HL-60/S4 (cell line): ENCODE data around the gene DUSP6.

ENCODE experiments used
- in situ Hi-C: fragments of 300-500 bp; cut with MboI; formaldehyde crosslinking; loops from 2 replicates; pipeline ENCODE4 v1.14.3; 2022; ENCODE audit warnings: low sequenced_read_pairs

DUSP6 gene

DNA sequence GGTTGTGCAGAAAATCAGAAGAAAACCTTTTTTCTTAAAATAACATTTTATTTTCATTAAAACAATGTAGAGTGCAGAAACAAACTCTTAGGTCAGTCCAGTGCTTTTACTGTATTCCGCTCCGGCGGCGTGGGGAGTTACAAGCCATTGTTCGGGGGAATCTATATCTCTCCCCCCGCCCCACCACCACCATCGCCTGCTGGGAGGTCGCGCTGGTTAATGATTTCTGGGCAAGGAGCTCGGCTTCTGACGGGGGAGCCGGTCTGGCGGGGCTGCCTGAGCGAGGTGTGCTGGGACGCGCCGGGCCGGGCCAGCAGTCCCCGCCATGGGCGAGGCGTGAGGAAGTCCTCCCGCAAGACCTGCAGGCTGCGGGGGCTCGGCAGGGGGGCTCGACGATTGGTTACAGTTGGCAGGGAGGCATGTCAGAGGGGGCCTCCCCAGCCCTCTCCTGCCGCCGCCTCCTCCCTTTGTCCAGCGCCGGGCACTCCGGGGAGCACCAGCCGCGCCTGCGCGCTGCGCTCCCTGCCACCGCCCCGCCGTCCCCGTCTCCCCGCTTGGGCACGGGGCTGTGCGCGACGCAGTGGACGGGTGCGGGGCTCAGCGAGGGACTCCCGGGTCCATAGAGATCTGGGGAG is 1.0 kb upstream of the DUSP6 start:
- in situ Hi-C loops, result loop anchor here (10.0 kb wide), 1 partner anchor 299 kb away; no protein-coding TSS in a partner anchor

- in situ Hi-C loops, result loop anchor here (10.0 kb wide), 1 partner anchor 297 kb away; no protein-coding TSS in a partner anchor
Observed at GRCh38 chr12:89352242-89352491, 134 bp downstream of the DUSP6 start.

DNA sequence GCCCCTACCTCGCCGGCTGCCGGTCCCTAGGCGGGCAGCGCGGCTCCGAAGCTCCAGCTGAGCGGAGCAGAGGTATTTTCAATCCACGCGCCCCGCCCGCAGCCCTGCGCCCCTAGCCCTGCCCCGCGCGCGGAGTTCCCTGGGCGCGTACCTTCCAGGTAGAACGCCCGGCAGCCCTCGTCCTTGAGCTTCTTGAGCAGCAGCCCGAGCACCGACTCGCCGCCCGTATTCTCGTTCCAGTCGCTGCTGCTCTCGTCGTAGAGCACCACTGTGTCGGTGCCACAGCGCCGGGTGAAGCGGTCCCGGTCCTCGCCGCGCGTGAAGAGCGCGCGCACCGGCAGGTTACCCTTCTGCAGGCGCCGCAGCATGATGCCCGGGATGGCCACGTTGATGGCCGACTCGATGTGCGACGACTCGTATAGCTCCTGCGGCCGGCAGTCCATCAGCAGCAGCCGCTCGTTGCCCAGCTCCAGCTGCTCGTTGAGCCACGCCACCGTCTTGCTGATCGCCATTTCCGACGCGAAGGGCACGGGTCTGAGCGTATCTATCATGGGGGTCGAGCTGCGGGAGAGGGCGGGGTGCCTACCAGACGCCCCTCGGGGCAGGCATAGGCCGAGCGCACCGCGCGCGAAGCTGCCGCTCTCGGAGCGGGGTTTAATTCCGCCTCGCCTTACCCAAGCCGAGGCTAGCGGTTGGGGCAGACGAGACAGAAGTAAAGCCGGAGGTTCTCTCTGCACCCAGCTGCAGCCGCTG is 636 bp downstream of the DUSP6 start:
- in situ Hi-C loops, result loop anchor here (10.0 kb wide), 1 partner anchor 297 kb away; no protein-coding TSS in a partner anchor

- in situ Hi-C loops, result loop anchor here (10.0 kb wide), 1 partner anchor 296 kb away; no protein-coding TSS in a partner anchor
Observed at GRCh38 chr12:89350630-89351488, 1.4 kb downstream of the DUSP6 start.

DNA sequence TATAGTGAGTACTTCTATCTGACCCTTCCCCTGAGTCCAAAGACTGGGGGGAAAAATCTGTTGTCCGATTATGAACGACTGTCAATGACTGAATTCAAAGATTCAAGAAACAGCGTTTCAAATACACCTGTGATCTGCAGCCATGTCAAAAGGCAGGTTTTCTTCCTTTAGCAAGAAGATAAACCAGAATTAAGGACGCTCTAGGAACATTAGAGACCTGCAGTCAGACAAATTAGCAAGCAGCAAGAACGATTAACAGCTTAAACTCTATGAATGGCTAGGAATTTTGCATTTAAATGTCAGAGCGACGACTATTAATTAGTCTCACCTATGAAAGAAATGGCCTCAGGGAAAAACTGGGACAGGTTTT is 2.1 kb downstream of the DUSP6 start:
- in situ Hi-C loops, result loop anchor here (10.0 kb wide), 1 partner anchor 295 kb away; no protein-coding TSS in a partner anchor

- in situ Hi-C loops, result loop anchor here (10.0 to 25.0 kb wide), 2 partner anchors 188 to 295 kb away; no protein-coding TSS in a partner anchor
Observed at GRCh38 chr12:89349814-89350213, 2.5 kb downstream of the DUSP6 start.

DNA sequence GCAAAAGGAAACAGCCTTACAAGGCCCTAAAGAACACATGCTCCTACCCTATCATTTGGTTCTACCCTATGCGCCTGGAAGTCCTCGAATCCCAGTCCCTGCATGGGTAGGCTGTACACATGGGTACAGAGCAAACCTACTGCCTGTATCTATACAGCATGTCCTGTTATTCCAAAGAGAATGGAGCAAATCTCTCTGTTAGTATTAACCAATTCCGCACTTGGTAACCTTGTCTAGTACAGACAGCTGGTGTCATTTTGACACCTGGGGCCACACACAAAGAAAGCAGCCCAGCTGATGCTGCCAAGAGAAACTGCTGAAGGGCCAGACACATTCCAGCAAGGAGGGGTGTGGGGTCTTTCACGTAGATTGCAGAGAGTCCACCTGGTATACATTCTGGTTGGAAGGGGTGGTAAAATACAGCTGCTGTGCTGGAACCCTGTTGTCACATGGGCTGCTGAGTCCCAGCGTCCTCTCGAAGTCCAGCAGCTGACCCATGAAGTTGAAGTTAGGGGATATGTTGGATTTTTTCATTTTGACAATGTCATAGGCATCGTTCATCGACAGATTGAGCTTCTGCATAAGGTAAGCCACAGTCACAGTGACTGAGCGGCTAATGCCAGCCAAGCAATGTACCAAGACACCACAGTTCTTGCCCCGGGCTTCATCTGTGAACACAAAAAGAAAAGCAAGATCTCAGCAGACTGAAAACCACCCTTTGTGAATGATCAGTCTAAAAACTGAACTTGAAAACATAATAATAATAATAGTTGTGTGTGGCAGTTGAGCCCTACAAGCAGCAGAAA is 3.2 kb downstream of the DUSP6 start:
- in situ Hi-C loops, result loop anchor here (25.0 kb wide), 1 partner anchor 187 kb away; no protein-coding TSS in a partner anchor

DNA sequence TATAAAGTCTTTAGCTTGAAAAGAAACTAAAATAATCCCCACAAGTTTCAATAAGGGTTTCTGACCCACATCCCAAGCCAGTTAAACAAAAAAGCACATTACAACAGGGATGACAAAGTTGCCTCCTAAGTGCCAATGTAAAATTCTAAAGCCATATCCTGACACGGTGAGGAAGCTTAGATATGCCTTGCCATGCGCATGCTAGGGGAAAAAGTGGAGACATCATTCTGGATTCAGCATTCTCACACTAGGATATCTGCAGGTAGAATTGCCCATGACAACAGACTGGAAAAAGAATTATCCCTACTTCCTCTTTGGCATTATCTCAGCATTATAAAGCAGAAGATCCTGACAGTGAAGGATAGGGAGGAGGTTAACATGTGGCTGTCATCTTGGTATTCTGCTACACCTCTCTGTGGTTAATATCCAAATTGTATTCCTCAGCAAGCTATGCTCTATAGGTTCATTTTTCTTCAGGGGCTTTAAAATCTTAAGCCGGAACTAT is 4.9 kb downstream of the DUSP6 start:
- in situ Hi-C loops, result loop anchor here (25.0 kb wide), 1 partner anchor 185 kb away; no protein-coding TSS in a partner anchor

DNA sequence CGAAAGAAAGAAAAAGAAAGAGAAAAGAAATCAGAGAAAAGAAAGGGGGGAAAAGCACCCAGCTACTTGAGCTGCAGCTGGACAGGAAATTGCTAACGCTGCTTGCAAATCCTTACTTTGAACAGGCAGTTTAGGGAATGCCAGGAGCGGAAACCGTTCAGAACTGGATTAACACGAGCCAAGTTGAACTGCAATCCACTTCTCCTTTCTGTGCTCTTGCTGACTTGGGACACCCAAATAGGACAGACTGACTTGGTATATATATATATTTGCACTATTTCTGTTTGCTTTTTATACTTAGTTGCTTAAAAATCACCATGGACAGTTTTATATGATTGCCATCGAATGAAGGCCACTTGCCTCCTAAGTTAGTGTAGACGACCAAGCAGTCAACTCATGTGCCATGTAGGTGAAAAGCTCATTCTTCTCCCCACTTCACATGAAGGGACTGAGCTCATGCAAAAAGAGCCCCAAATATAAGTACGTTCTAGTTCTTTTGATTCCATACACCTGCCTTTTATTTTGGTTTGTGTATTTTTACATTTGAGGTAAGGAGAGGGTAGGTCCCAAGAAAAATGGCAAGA is 5.5 kb downstream of the DUSP6 start:
- in situ Hi-C loops, result loop anchor here (25.0 kb wide), 1 partner anchor 185 kb away; no protein-coding TSS in a partner anchor

- in situ Hi-C loops, result loop anchor here (25.0 kb wide), 1 partner anchor 184 kb away; no protein-coding TSS in a partner anchor
Observed at GRCh38 chr12:89345830-89346740, 6.2 kb downstream of the DUSP6 start.

DNA sequence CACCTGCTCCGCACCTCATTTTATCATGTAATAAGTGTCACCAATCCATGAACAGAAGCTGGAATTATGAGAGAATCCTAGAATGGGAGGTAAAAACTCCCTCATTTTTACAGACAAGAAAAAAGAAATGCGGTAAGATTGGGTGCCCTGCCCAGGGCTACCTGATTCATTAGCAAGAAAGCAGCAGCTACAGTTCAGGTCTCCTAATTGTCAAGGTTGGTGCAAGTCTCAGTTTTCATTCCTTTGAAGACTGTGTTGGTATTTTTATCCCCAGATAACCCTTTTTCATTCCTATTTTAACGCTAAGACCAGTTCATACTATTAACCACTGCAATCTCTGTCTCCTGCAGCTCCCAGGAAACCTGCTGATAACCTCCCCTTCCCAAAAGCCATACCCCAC is 6.9 kb downstream of the DUSP6 start:
- in situ Hi-C loops, result loop anchor here (25.0 kb wide), 1 partner anchor 183 kb away; no protein-coding TSS in a partner anchor

DNA sequence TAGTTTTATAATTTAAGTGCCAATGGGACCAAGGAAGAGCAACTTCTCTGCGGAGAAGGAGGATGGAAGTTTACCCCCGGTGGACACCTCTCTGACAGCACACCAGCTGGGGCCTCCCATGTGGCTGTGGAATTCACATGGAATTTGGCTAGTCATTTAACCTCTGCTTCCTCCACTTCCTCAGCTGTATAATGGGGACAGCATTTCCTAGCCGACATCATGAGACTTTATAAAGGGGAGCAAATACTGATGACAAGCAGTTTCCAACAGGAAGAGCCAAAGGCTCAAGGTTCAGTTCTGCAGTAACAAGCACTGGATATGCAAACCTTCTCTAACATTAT is 7.5 kb downstream of the DUSP6 start:
- in situ Hi-C loops, result loop anchor here (25.0 kb wide), 1 partner anchor 183 kb away; no protein-coding TSS in a partner anchor

DNA sequence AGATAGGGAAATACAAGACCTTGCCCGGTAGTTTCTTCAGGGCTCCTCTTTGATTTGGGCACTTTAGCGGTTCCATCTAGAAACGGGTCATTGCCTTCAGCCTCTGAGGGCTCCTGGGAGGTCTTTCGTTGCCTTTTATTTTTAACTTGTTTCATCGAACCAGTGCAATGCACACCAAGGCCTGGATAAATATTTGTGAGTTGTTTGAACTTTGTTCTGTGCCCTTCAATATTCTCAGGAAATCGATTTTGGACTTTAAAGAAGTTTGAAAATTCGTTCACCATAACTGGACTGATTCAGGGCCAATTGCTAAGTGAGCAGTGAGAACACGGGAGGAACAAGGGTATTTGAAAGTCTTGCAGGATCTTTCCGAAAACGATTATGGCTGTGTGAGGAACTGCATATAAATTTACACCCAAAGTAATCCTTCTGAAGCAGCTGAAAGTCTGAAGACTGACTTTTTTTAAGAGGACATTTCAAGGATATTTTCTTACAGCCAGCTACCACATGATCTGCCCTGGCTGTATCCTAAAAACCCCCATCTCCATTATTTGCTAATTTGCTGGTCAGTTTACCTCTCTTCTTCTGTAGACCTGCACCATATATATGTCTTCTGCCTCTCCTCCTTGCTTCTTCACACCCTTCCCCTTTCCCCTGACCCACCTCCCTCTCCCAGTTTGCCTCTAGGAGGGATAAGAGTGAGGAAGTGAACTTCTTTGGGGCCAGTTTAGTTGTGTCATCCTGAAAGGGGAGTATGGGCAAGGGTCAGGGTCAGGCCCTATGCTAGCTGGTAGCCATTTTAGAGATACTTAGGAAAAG is 8.0 kb downstream of the DUSP6 start:
- in situ Hi-C loops, result loop anchor here (25.0 kb wide), 1 partner anchor 182 kb away; no protein-coding TSS in a partner anchor

DNA sequence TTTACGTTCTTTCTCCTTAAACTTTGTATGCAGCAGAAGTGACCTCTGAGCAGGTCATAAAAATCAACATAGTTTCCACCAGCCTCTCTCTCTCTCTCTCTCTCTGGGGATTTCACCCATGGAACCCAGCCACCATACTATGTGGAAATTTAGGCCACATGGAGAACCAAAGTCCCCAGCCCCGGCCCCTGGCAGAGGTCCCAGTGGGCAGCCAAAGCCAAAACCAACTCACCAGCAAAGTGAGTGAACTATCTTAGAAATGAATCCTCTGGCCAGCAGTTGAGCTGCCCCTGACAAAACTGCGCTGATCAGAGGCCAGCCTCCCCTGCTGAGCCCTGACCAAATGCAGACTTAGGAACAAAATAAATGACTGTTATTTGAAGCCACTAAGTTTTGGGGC is 9.2 kb downstream of the DUSP6 start:
- in situ Hi-C loops, result loop anchor here (25.0 kb wide), 1 partner anchor 181 kb away; no protein-coding TSS in a partner anchor

- in situ Hi-C loops, result loop anchor here (25.0 kb wide), 1 partner anchor 179 kb away; no protein-coding TSS in a partner anchor
Observed at GRCh38 chr12:89340861-89341260, 11.4 kb downstream of the DUSP6 start.

DNA sequence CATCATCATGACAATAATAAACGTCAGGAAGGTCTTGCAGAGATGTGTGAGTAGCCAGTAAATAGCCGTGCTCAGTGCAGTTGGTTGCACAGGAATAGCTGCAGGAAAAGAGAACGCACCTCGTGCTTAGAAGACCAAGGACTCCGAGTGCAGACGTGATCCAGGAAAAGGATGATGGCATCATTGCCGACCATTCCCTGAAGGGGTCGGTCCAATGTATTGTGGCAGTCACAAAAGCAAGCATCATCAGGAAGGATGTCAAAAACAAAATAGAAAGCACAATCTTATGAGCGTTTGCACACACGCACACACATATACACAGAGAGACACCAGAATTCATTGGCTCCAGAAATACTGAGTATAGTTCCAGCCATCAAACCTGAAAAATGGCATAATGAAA is 12.8 kb downstream of the DUSP6 start:
- in situ Hi-C loops, result loop anchor here (25.0 kb wide), 1 partner anchor 177 kb away; no protein-coding TSS in a partner anchor

DNA sequence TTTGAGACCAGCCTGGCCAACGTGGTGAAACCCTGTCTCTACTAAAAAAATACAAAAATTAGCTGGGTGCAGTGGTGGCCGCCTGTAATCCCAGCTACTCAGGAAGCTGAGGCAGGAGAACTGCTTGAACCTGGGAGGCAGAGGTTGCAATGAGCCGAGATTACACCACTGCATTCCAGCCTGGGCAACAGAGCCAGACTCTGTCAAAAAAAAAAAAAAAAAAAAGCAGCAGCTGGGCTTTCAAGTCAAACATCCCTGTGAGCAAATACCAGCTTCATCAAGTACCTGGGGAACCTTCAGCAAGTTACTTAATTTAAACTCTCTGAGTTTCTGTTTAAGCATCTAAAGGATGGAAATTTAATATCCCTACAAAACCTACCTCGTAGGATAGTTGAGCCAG is 15.2 kb downstream of the DUSP6 start:
- in situ Hi-C loops, result loop anchor here (25.0 kb wide), 1 partner anchor 175 kb away; no protein-coding TSS in a partner anchor
